ENCODE data around the gene LARP6. TPM values are rescaled to one million over a fixed set of nuclear protein-coding genes. Genes with fewer than 3 reads are reported as not detected.

The LARP6 gene
- polyA plus RNA-seq, 1 donor (not counting 4 experiments of a cell fraction or from before 2014, with no cell fraction given): 66.1 TPM

- Histone ChIP-seq H3K9ac (ENCODE audit: control insufficient read depth, extremely low read depth, insufficient read depth, low read length) (peak overlapping the region; percentile 92), H2AFZ (ENCODE audit: control insufficient read depth, low read length) (peak overlapping the region; percentile 65), H3K27ac (ENCODE audit: control insufficient read depth, insufficient read depth, low read length) (peak overlapping the region; percentile 82), H3K36me3 (ENCODE audit: control insufficient read depth in 2 of 2, extremely low read depth in 1 of 2, insufficient read depth in 2 of 2, low read length in 2 of 2) (peaks cover 6 to 7% of the 10 kb centered on the region in 2 experiments), H3K79me2 (ENCODE audit: control insufficient read depth, insufficient read depth, low read length) (peaks cover 5% of the 10 kb centered on the region), H4K20me1 (ENCODE audit: control insufficient read depth, extremely low read depth, insufficient read depth, low read length) (no peaks in the 10 kb centered on the region), H3K4me2 (ENCODE audit: control insufficient read depth, extremely low read depth, insufficient read depth, low read depth, low read length) (peak overlapping the region; percentile 87), H3K4me1 (ENCODE audit: control insufficient read depth, extremely low read depth, insufficient read depth, low read length) (peaks cover 36% of the 10 kb centered on the region), H3K9me1 (ENCODE audit: control insufficient read depth, extremely low read depth, insufficient read depth, low read length) (no peaks in the 10 kb centered on the region), H3K4me3 (ENCODE audit: control insufficient read depth in 2 of 3, extremely low read depth in 1 of 3, insufficient read depth in 2 of 3, low read depth in 1 of 3, low read length in 3 of 3) (peak overlapping the region; percentile 60 to 94 (median 80)), H3K27me3 (ENCODE audit: control insufficient read depth, extremely low read depth, insufficient read depth, low read length) (no peaks in the 10 kb centered on the region), H3K9me3 (ENCODE audit: control insufficient read depth, low read depth, low read length) (no peaks in the 10 kb centered on the region)
- FAIRE-seq: no peak
- no peak for TF ChIP-seq CTCF (optimal IDR thresholded peaks at IDR 0.05 in 1 of 3, IDR thresholded peaks at IDR 0.05 in 1 of 3, conservative IDR thresholded peaks at IDR 0.05 in 1 of 3; ENCODE audit: extremely low read depth in 1 of 3, insufficient read depth in 2 of 3, low read length in 3 of 3)
- TF ChIP-seq EZH2 (IDR thresholded peaks at IDR 0.05; ENCODE audit: low read length): no peak
- no peak for DNase-seq (ENCODE audit: low read depth, low spot score)
- dilution Hi-C loops (cut with MboI; ENCODE audit: extremely low pct_ligation_motif_present, low sequenced_read_pairs): no loop called here
Observed at GRCh38 chr15:70853318-70853972, 512 bp downstream of the LARP6 start.

GRCh38 chr15:70852501-70853317 is 1.2 kb downstream of the LARP6 start:
- no peak for DNase-seq (ENCODE audit: low read depth, low spot score)
- peak; percentile 92 for FAIRE-seq
- peaks cover 36% of the 10 kb centered on the region for H3K4me1 ChIP-seq (ENCODE audit: control insufficient read depth, extremely low read depth, insufficient read depth, low read length)
- dilution Hi-C loops (cut with MboI; ENCODE audit: extremely low pct_ligation_motif_present, low sequenced_read_pairs): no loop called here
- no peak overlapping the region for H2AFZ ChIP-seq (ENCODE audit: control insufficient read depth, low read length)
- H3K4me3 ChIP-seq (ENCODE audit: control insufficient read depth in 2 of 3, extremely low read depth in 1 of 3, insufficient read depth in 2 of 3, low read depth in 1 of 3, low read length in 3 of 3): peak overlapping the region; percentile 60 to 94 (median 80)
- peaks cover 5% of the 10 kb centered on the region for H3K79me2 ChIP-seq (ENCODE audit: control insufficient read depth, insufficient read depth, low read length)
- no peaks in the 10 kb centered on the region for H3K9me3 ChIP-seq (ENCODE audit: control insufficient read depth, low read depth, low read length)
- no peaks in the 10 kb centered on the region for H4K20me1 ChIP-seq (ENCODE audit: control insufficient read depth, extremely low read depth, insufficient read depth, low read length)
- H3K9me1 ChIP-seq (ENCODE audit: control insufficient read depth, extremely low read depth, insufficient read depth, low read length): no peaks in the 10 kb centered on the region
- peak overlapping the region; percentile 92 for H3K9ac ChIP-seq (ENCODE audit: control insufficient read depth, extremely low read depth, insufficient read depth, low read length)
- no peaks in the 10 kb centered on the region for H3K27me3 ChIP-seq (ENCODE audit: control insufficient read depth, extremely low read depth, insufficient read depth, low read length)
- H3K36me3 ChIP-seq (ENCODE audit: control insufficient read depth in 2 of 2, extremely low read depth in 1 of 2, insufficient read depth in 2 of 2, low read length in 2 of 2): peaks cover 6 to 7% of the 10 kb centered on the region in 2 experiments
- peak overlapping the region; percentile 87 for H3K4me2 ChIP-seq (ENCODE audit: control insufficient read depth, extremely low read depth, insufficient read depth, low read depth, low read length)
- peak overlapping the region; percentile 82 for H3K27ac ChIP-seq (ENCODE audit: control insufficient read depth, insufficient read depth, low read length)
- TF ChIP-seq EZH2 (IDR thresholded peaks at IDR 0.05; ENCODE audit: low read length): no peak
- TF ChIP-seq CTCF (optimal IDR thresholded peaks at IDR 0.05 in 1 of 3, IDR thresholded peaks at IDR 0.05 in 1 of 3, conservative IDR thresholded peaks at IDR 0.05 in 1 of 3; ENCODE audit: extremely low read depth in 1 of 3, insufficient read depth in 2 of 3, low read length in 3 of 3): no peak

All from keratinocyte (primary cell).